GM18519 (cell line): ENCODE data around the gene RGS6.

Experiments
- ATAC-seq: cut with Tn5 transposase; IDR thresholded peaks from one replicate; pipeline ENCODE4 v1.9.1; 2021; ENCODE audit warnings: mild to moderate bottlenecking, moderate library complexity; ENCODE audit not compliant: unreplicated experiment, low FRiP score

Gene RGS6

GRCh38 chr14:72002731-72003130, 70.5 kb downstream of the RGS6 start:
- no peak for ATAC-seq

DNA sequence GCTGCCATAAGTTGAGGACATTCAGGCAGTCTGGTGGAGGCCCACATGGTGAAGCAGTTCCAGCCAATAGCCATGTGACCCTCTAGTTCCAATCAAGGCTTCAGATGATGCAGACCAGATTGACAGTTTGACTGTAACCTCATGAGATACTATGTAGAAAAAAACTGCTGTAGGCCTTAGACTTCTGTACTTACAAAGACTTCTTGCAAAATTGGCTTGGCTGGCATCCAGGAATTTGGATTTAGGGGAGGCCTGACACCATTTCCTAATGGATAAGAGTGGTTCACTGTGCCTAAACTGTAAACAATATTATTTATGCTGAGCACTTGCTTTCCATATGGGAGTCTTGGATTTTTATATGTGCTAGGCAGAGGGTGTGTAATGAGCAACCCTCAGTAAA, 76.4 kb downstream of the RGS6 start:
- ATAC-seq: no peak

DNA sequence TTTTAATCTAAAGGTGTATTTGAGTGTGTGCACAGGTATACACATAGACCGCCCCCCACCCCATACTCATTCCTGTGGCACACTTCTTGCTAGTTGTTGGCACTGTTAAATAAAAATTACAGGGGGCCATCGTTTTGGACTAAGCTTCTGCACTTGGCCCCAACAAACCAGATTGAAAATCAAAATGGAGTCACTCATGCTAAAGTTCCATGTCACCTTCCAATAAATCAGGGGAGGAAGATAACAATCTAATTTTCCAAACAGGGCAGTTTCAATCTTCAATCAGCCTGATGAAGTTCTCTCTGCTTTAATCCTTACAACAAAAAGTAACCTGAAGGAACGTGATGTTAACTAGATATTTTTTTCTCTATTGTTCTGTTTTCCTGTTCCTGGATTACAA, 78.2 kb downstream of the RGS6 start:
- no peak for ATAC-seq

GRCh38 chr14:72013721-72014345, 81.6 kb downstream of the RGS6 start:
- no peak for ATAC-seq

DNA sequence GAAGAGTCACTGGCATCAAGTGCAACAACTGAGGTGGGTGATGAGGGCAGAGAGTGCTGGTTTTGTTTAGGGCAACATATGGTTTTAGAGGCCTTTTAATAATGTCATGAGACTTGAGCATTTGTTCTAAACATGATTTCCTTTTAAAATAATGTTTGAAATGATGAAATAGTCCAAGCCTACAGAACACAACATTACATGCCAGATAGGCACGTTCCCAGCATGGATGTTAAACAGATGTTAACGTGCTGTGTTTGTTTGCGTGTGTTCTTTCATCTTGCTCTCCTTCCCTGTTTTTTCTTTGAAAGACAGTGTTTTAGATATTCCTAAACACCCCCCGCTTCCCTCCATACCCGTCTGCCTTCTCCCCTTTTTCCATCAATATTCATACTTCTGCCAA, 82.3 kb downstream of the RGS6 start:
- ATAC-seq: no peak

DNA sequence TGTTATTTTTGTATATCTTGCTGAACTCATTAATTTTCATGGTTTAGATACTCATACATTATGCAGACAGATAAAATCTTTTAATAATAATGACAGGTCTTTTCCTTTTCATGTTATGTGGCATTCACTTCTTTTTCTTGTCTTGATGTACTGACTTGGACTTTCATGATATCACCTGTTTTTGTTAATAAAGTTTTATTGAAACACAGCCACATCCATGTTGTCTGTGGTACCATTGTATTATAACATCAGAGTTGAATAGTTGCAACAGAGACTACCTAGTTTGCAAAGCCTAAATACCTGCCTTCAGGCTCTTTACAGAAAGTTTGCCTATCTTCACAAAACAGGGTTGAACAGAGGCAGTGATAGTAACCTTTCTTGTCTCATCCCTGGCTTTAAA, 85.1 kb downstream of the RGS6 start:
- ATAC-seq: no peak

DNA sequence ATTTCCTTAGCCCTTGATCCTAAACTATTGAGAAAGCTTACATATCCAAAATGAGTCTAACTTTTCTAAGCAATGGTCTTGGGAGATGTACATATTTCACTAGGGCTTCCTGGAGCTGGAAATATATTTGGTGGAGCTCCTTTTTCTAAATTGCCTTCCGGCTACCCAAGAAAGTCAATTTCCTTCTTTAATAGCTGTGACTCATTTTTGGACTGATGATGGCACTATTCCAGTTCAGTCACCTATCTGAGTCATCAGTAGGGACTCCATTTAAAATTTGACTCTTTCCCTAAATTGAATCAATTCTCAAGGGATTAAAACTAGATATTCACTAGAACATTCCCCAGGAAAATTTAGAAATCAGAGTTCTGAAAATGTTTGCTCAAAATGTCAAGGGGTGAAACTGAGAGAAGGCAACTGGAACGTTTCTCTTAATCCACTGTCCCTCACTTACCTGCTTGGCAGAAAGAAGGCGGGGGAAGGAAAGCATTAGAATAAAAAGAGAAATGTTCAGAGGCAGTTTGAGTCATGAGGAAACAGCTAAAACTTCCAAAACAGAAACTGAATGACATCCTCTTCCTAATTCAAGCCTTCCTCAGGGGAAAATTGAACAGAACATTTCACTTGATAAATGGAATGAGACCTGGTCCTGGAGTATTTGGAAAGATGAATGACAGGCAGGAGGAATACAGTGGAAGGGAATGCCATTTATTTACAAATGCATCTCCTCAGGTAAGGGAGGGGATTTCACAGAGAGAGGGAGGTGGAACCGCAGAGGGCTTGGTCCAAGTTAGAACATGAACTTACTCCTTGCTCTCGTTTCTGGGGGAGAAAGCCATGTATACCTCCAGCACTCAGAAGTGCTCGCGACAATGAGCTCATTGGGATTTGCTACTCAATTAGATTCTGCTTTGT, 91.2 kb downstream of the RGS6 start:
- ATAC-seq: no peak

DNA sequence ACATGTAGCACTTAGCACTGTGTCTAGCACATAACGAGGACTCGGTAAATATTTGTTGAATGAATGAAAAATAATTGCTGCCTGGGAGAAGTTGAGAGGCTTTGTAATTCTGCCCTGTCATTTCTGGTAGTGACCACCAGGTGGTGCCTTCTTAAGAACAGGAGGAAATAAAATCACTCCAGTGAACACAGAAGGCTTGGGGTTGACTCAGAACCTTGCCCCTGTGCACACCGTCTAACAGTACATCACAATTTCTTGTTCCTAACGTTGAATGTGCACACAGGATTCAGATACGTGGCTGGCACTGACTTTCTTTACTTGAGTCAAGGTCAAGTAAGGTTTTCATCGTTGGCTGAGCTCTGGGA, 91.8 kb downstream of the RGS6 start:
- ATAC-seq: no peak

- ATAC-seq: no peak
Observed at GRCh38 chr14:72024504-72024903, 92.3 kb downstream of the RGS6 start.

- no peak for ATAC-seq
Observed at GRCh38 chr14:72026536-72026935, 94.3 kb downstream of the RGS6 start.

DNA sequence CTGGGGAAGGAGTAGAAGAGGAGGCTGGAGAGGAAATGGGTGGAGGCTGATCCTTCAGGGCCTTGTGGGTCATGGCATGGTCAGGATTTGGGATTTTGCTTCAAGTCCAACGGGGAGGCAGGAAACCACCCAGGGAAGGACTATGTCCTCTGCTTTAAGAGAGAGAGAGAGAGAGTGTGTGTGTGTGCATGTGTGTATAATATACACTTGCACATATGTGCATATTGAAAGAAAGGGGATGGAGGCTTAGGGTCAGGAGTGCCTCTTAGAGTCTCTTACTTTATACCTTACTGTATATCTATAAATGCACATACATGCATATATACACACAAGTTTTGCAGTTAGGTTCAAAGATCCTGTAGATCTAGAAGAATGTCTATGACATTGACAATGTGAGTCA, 94.8 kb downstream of the RGS6 start:
- no peak for ATAC-seq

DNA sequence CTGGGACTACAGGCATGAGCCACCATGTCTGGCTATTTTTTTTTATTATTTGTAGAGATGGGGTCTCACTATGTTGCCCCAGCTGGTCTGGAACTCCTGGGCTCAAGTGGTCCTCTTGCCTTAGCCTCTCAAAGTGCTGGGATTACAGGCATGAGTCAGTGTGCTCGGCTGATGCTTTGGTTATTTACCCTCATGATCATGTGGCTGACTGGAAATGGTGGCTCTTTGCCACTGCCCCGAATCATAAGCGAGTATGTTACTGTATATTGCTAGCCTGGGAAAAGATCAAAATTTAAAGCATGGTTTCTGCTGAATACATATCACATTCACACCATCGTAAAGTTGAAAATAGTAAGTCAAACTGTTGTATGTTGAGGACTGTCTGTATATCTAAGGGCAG, 101.1 kb downstream of the RGS6 start:
- no peak for ATAC-seq

GRCh38 chr14:72040528-72040927, 108.3 kb downstream of the RGS6 start:
- ATAC-seq: no peak

DNA sequence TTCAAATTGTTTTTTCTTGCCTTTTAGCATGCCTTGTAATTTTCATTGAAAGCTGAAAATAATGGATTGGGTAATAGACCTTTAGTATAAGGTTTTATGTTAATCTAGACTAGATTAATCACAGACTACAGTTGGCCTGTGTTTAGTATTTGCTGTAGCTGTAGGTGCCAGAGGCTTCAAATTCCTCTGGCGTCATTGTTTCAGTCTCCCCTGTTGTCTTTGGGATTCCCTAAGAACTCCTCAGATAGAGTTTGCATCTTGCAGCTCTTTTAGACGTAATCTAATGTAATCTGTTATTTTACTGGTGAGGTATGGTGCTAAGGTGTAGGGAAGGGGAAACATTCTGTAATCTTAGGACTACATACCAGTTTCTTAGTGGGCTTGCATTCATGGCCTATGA, 113.0 kb downstream of the RGS6 start:
- ATAC-seq: no peak

DNA sequence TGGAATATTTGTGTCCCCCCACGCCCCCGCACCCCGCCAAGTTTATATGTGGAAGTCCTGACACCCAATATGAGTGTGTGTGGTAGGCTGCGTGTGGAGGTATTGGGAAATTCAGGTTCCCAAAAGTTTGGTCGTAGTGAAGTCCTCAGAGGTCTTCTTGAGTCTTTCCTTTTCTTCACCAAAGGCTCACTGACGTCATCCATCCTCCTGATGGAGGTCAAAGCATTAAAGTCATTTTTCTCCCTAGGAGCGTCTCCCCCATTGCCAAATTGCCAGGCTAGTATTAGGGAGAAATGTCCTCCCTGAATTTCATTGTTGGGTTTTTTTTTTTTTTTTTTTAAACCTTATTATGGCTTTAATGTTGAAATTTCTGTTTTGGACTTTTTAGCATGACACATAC, 113.7 kb downstream of the RGS6 start:
- ATAC-seq: no peak

DNA sequence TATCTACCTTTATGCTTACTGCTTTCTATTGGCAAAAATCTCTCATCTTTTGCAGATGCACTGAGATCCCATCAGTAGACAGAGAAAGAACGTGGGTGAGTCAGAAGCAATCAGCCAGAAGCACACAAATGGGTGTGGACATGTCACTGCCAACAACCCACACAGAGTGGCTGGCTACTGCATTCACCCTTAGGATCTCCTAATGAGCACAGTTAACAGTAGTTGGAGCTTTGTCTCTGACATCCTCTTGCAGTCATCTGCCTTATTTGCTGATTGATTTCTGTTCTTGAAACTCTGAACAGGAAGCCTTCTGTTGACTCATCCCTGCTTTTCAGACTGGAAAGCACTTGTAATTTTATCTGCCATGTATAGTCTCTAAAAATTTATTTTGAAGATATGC, 117.2 kb downstream of the RGS6 start:
- ATAC-seq: peak; percentile 87

- no peak for ATAC-seq
Observed at GRCh38 chr14:72052356-72052755, 120.1 kb downstream of the RGS6 start.

DNA sequence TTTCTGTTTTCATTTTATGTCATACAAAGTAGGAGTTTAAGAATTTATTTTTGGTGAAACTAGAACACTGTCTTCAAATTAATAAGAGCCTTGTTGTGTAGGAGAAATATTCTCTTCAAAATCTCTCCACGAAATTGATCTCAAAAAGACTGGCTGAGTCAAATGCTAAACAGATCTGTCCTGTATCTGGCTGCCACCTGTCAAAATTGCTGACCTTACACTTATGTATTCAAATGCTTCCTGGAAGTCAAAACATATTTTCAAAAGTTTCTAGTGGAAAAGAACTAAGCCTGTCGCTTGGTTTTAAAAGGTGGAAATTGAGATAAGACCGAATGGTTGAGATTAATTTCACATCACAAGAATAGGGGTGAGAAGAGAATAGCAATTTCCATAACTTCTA, 121.4 kb downstream of the RGS6 start:
- ATAC-seq: no peak

GRCh38 chr14:72054911-72055310, 122.7 kb downstream of the RGS6 start:
- ATAC-seq: no peak

DNA sequence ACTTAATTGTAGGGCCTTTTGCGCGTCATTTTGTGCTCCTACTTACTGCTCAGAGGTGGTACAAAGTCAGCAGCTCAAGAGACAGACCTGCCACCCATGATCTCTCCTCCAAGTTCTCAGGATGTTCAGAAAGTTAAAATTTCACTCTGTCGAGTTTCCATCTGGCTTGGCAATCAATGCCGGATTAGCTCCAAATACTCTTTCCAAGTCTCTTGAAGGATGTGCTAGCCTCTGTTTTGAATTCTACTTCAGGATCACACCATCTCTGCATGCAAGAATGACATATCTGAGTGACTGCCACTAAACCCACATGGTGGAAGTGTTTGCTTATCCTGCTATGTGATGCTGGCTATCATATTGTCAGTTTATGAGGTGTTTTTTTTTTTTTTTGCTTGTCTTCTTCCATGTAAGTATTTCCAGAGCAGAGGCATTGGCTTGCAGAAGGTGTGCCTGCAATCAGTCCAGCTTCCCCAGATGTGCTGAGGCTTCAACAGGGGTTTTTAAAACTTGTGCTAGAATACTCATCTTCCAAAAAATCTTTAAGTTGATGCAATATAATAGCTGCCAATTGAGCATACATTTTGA, 125.6 kb downstream of the RGS6 start:
- ATAC-seq: no peak

DNA sequence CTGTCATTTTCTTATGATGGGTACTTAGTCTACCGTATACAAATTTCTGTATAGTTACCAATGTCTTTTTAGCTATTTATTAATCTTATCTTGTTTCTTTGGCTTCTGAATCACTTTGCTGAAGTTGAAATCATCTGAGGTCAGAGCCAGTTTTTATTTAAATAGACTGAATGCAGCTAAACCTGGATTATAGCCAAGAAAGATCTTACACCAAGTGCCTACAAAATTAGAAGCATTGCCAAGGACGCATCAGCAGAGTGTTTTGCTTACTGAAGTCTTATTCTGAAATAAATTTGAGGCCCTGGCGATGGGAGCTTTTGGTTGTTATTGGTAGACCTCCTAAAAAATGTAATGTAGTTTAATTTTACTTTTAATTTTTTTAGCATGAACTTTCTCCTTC, 128.2 kb downstream of the RGS6 start:
- ATAC-seq: no peak

- no peak for ATAC-seq
Observed at GRCh38 chr14:72060917-72061316, 128.7 kb downstream of the RGS6 start.
